H1 (cell line): ENCODE measurements around the gene CUBN.

ENCODE experiments used
- CEBPB ChIP-seq: IDR thresholded peaks from 2 replicates; pipeline ENCODE4 v1.6.1; 2012; ENCODE audit warnings: low read depth, low read length
- EZH2 ChIP-seq: fragments of 200-600 bp; sonication (generic); IDR thresholded peaks from 2 replicates; pipeline ENCODE4 v1.7.1; 2012; ENCODE audit warnings: low read depth, mild to moderate bottlenecking, moderate library complexity, low read length, inconsistent platforms; ENCODE audit not compliant: severe bottlenecking
- POLR2A ChIP-seq, 2 experiments: IDR thresholded peaks; 1 replicate in 1 of 2; 2 replicates in 1 of 2; pipeline ENCODE4 v1.6.1; 2011; ENCODE audit warnings: low read depth in 2 of 2, low read length in 2 of 2, mild to moderate bottlenecking in 2 of 2; ENCODE audit errors: control extremely low read depth in 1 of 2
- POLR2AphosphoS5 ChIP-seq: IDR thresholded peaks from 2 replicates; pipeline ENCODE4 v1.6.1; 2011; ENCODE audit warnings: low read depth, low read length
- RFX5 ChIP-seq: IDR thresholded peaks from 2 replicates; pipeline ENCODE4 v1.6.1; 2011; ENCODE audit warnings: low read depth, low read length, improper control_type of control experiment, borderline replicate concordance
- RXRA ChIP-seq: IDR thresholded peaks from 2 replicates; pipeline ENCODE4 v1.6.1; 2011; ENCODE audit warnings: low read depth, mild to moderate bottlenecking, low read length, moderate library complexity; ENCODE audit not compliant: insufficient read depth
- SP1 ChIP-seq: IDR thresholded peaks from 2 replicates; pipeline ENCODE4 v1.6.1; 2011; ENCODE audit warnings: low read depth, low read length
- TAF1 ChIP-seq: IDR thresholded peaks from 2 replicates; pipeline ENCODE4 v1.6.1; 2011; ENCODE audit warnings: mild to moderate bottlenecking, low read depth, low read length
- YY1 ChIP-seq: IDR thresholded peaks from 2 replicates; pipeline ENCODE4 v1.6.1; 2011; ENCODE audit warnings: low read depth, mild to moderate bottlenecking, low read length
- ZNF274 ChIP-seq: IDR thresholded peaks from 2 replicates; pipeline ENCODE4 v1.7.0; 2012; ENCODE audit warnings: low read length, borderline replicate concordance; ENCODE audit errors: extremely low read depth
- TF ChIP-seq, protein P1 (sequence below), 3 experiments: IDR thresholded peaks; 1 replicate in 2 of 3; 2 replicates in 1 of 3; pipeline versions ENCODE4 v1.5.1 to v1.6.1; 2011; ENCODE audit warnings: low read length in 3 of 3, mild to moderate bottlenecking in 3 of 3, inconsistent platforms in 2 of 3, low read depth in 1 of 3, moderate library complexity in 1 of 3; ENCODE audit not compliant: insufficient read depth in 1 of 3; ENCODE audit errors: control extremely low read depth in 1 of 3

DNA sequence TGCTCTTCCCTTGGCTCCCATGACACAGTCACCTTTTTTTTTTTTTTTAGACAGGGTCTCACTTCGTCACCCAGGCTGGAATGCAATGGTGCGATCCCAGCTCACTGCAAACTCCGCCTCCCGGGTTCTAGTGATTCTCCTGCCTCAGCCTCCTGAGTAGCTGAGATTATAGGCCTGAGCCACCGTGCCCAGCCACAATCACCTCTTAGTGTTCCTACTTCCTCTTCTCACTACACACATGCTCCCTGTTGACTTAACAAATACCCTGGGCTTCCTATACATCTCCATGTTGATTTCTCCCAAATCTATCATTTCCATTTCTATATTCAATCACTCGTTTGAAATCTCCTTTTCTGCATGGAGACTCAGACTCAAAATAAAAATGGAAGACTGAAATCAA lies 91.7 kb downstream of the CUBN start:
- no peak for TF ChIP-seq EZH2
- TF ChIP-seq, protein P1, sequence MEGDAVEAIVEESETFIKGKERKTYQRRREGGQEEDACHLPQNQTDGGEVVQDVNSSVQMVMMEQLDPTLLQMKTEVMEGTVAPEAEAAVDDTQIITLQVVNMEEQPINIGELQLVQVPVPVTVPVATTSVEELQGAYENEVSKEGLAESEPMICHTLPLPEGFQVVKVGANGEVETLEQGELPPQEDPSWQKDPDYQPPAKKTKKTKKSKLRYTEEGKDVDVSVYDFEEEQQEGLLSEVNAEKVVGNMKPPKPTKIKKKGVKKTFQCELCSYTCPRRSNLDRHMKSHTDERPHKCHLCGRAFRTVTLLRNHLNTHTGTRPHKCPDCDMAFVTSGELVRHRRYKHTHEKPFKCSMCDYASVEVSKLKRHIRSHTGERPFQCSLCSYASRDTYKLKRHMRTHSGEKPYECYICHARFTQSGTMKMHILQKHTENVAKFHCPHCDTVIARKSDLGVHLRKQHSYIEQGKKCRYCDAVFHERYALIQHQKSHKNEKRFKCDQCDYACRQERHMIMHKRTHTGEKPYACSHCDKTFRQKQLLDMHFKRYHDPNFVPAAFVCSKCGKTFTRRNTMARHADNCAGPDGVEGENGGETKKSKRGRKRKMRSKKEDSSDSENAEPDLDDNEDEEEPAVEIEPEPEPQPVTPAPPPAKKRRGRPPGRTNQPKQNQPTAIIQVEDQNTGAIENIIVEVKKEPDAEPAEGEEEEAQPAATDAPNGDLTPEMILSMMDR (IDR thresholded peaks at IDR 0.05; ENCODE audit: control extremely low read depth in 1 of 3, insufficient read depth in 1 of 3, low read depth in 1 of 3, low read length in 3 of 3): no peak
- no peak for TF ChIP-seq CEBPB
- no peak for TF ChIP-seq POLR2A (IDR thresholded peaks at IDR 0.05; ENCODE audit: control extremely low read depth in 1 of 2, low read depth in 2 of 2, low read length in 2 of 2)
- no peak for TF ChIP-seq TAF1
- no peak for TF ChIP-seq SP1
- no peak for TF ChIP-seq RXRA
- TF ChIP-seq YY1: no peak
- no peak for TF ChIP-seq POLR2AphosphoS5
- TF ChIP-seq RFX5: no peak
- TF ChIP-seq ZNF274: no peak
